Measurements from ENCODE around the gene POLE. TPM values are rescaled to one million over a fixed set of nuclear protein-coding genes. Genes with fewer than 3 reads are reported as not detected.

The POLE gene
- total and polyA plus RNA-seq, 2 donors from 2014 or later: 5.3 to 23.0 TPM

DNA sequence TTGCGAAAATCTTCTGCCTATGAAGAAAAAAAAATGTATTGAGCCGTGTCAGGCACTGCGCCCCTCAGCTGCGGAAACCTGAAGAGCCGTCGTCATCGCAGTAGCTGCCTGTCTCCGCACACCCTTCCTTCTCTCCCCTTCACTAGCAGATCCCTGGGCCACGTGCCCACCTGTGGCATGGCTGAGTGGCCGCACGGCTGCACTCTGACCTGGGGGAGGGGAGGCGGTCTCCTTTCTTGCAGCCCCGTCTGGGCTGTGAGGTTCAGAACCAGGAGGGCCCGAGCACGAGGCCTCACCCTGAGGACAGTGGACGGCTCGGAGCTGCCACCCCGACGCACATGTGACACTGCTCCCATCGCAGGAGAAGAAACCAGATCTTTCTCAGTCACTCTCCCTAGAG is 48.4 kb upstream of the POLE start:
- H3K4me3 ChIP-seq (ENCODE audit: low read length in 3 of 3): no peak overlapping the region
- no peak for TF ChIP-seq CTCF (IDR thresholded peaks at IDR 0.05; ENCODE audit: borderline replicate concordance, extremely low read depth, insufficient read depth)
- no peaks in the 10 kb centered on the region for H3K4me1 ChIP-seq (ENCODE audit: control insufficient read depth in 2 of 3, insufficient read depth in 2 of 3, low read depth in 1 of 3, low read length in 3 of 3)
- H3K9ac ChIP-seq (ENCODE audit: low read length in 3 of 3): no peak overlapping the region
- no peak overlapping the region for H3K27ac ChIP-seq (ENCODE audit: low read depth in 2 of 2, low read length in 2 of 2)
- intact Hi-C loops (cut with DNase I): no loop called here
- H3K27me3 ChIP-seq (ENCODE audit: control insufficient read depth, insufficient read depth, low read length): no peaks in the 10 kb centered on the region
- no peak for FAIRE-seq
- DNase-seq: peak in 2 of 5 donors; percentile 23 to 57
- peaks cover 9 to 76% (median 50%) of the 10 kb centered on the region in 3 donors for H3K36me3 ChIP-seq (ENCODE audit: control insufficient read depth in 2 of 3, insufficient read depth in 3 of 3, low read length in 3 of 3)
- H3K9me3 ChIP-seq (ENCODE audit: control insufficient read depth in 2 of 3, insufficient read depth in 1 of 3, low read length in 3 of 3): no peaks in the 10 kb centered on the region

- Histone ChIP-seq H3K9me3 (ENCODE audit: control insufficient read depth in 2 of 3, insufficient read depth in 1 of 3, low read length in 3 of 3) (no peaks in the 10 kb centered on the region), H3K4me3 (ENCODE audit: low read length in 3 of 3) (no peak overlapping the region), H3K9ac (ENCODE audit: low read length in 3 of 3) (no peak overlapping the region), H3K4me1 (ENCODE audit: control insufficient read depth in 2 of 3, insufficient read depth in 2 of 3, low read depth in 1 of 3, low read length in 3 of 3) (no peaks in the 10 kb centered on the region), H3K36me3 (ENCODE audit: control insufficient read depth in 2 of 3, insufficient read depth in 3 of 3, low read length in 3 of 3) (peaks cover 6 to 64% (median 42%) of the 10 kb centered on the region in 3 donors), H3K27ac (ENCODE audit: low read depth in 2 of 2, low read length in 2 of 2) (no peak overlapping the region), H3K27me3 (ENCODE audit: control insufficient read depth, insufficient read depth, low read length) (no peaks in the 10 kb centered on the region)
- no peak for TF ChIP-seq CTCF (IDR thresholded peaks at IDR 0.05; ENCODE audit: borderline replicate concordance, extremely low read depth, insufficient read depth)
- DNase-seq (peak in 1 of 5 donors; percentile 53), FAIRE-seq (no peak)
- intact Hi-C loops (cut with DNase I): no loop called here
Observed at GRCh38 chr12:132734206-132734605, 47.1 kb upstream of the POLE start.

DNA sequence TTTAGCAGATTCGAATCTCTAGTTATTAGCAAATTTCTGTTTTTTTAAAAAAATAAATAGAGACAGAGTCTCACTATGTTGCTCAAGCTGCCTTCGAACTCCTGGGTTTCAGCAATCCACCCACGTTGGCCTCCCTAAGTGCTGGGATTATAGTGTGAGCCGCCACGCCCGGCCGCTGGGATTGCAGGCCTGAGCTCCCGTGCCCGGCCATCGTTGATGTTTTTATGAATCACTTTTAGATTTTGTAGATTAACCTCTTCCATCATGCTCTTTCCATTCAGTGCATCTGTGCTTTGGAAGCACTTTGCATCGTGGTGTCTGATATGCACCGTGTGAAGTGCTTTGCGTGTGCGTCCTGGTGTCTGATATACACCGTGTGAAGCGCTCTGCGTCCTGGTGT is 44.4 kb upstream of the POLE start:
- no peaks in the 10 kb centered on the region for H3K4me1 ChIP-seq (ENCODE audit: control insufficient read depth in 2 of 3, insufficient read depth in 2 of 3, low read depth in 1 of 3, low read length in 3 of 3)
- H3K27ac ChIP-seq (ENCODE audit: low read depth in 2 of 2, low read length in 2 of 2): no peak overlapping the region
- peaks cover 10 to 65% (median 48%) of the 10 kb centered on the region in 3 donors for H3K36me3 ChIP-seq (ENCODE audit: control insufficient read depth in 2 of 3, insufficient read depth in 3 of 3, low read length in 3 of 3)
- no peak for TF ChIP-seq CTCF (IDR thresholded peaks at IDR 0.05; ENCODE audit: borderline replicate concordance, extremely low read depth, insufficient read depth)
- DNase-seq (peak in 1 of 5 donors; percentile 15), FAIRE-seq (no peak)
- no peaks in the 10 kb centered on the region for H3K27me3 ChIP-seq (ENCODE audit: control insufficient read depth, insufficient read depth, low read length)
- intact Hi-C loops (cut with DNase I): no loop called here
- H3K4me3 ChIP-seq (ENCODE audit: low read length in 3 of 3): no peak overlapping the region
- H3K9ac ChIP-seq (ENCODE audit: low read length in 3 of 3): no peak overlapping the region
- H3K9me3 ChIP-seq (ENCODE audit: control insufficient read depth in 2 of 3, insufficient read depth in 1 of 3, low read length in 3 of 3): no peaks in the 10 kb centered on the region

DNA sequence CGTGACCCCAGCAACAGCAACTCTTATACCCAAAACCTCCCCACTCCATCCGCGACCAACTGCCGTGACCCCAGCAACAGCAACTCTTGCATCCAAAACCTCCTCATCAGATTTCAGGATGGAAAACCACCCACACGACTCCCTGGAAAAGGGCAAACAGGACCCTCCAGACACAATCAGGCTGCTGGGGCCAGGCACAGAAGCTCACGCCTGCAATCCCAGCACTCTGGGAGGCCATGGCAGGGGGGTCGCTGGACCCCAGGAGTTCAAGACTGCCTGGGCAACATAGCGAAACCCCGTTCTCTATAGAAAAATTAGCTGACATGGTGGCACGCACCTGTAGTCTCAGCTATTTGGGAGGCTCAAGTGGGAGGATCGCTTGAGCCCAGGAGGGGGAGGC is 43.2 kb upstream of the POLE start:
- DNase-seq (peak in 1 of 5 donors; percentile 15), FAIRE-seq (no peak)
- Histone ChIP-seq H3K4me1 (ENCODE audit: control insufficient read depth in 2 of 3, insufficient read depth in 2 of 3, low read depth in 1 of 3, low read length in 3 of 3) (no peaks in the 10 kb centered on the region), H3K9ac (ENCODE audit: low read length in 3 of 3) (no peak overlapping the region), H3K27ac (ENCODE audit: low read depth in 2 of 2, low read length in 2 of 2) (no peak overlapping the region), H3K9me3 (ENCODE audit: control insufficient read depth in 2 of 3, insufficient read depth in 1 of 3, low read length in 3 of 3) (no peaks in the 10 kb centered on the region), H3K4me3 (ENCODE audit: low read length in 3 of 3) (no peak overlapping the region), H3K27me3 (ENCODE audit: control insufficient read depth, insufficient read depth, low read length) (no peaks in the 10 kb centered on the region), H3K36me3 (ENCODE audit: control insufficient read depth in 2 of 3, insufficient read depth in 3 of 3, low read length in 3 of 3) (peaks cover 10 to 61% (median 47%) of the 10 kb centered on the region in 3 donors)
- intact Hi-C loops (cut with DNase I): no loop called here
- TF ChIP-seq CTCF (IDR thresholded peaks at IDR 0.05; ENCODE audit: borderline replicate concordance, extremely low read depth, insufficient read depth): no peak

Measured in kidney (tissue), 14 donors.